Gastroesophageal sphincter (tissue), 3 donors: ENCODE data around the gene EPHB1.

Source experiments
- EP300 ChIP-seq: sonication (generic); formaldehyde crosslinking; IDR thresholded peaks from one replicate; pipeline ENCODE4 v1.6.1; 2017; ENCODE audit warnings: antibody characterized with exemption, mild to moderate bottlenecking
- POLR2AphosphoS5 ChIP-seq: sonication (generic); formaldehyde crosslinking; IDR thresholded peaks from one replicate; pipeline ENCODE4 v1.6.1; 2017; ENCODE audit warnings: antibody characterized with exemption
- TF ChIP-seq, protein P1 (sequence below), 4 experiments: fragments of 200-600 bp in 2 of 4; fragments of 450-650 bp in 2 of 4; sonication (generic) in 1 of 4; IDR thresholded peaks; one replicate each; pipeline ENCODE4 v1.5.1; 2017 to 2019; ENCODE audit warnings: antibody characterized with exemption in 4 of 4, mild to moderate bottlenecking in 2 of 4, moderate library complexity in 2 of 4

DNA sequence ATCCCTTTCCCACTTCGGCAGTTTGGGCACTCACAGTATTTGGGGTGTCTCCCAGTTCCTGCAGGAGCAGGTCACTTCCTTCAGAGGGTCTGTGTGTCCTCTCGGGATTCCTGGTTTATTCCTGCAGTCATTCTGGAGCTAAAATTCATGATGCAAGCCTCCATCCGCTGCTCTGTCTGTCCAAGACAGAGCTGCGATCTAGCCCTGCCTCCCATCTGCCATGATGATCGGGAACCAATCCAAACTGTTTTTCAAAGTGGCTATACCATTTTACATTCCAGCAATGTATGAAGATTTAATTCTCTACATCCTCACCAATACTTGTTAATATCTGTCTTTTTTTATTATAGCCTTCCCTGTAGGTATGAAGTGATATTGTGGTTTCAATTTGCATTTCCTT is 273.0 kb downstream of the EPHB1 start:
- TF ChIP-seq, protein P1, sequence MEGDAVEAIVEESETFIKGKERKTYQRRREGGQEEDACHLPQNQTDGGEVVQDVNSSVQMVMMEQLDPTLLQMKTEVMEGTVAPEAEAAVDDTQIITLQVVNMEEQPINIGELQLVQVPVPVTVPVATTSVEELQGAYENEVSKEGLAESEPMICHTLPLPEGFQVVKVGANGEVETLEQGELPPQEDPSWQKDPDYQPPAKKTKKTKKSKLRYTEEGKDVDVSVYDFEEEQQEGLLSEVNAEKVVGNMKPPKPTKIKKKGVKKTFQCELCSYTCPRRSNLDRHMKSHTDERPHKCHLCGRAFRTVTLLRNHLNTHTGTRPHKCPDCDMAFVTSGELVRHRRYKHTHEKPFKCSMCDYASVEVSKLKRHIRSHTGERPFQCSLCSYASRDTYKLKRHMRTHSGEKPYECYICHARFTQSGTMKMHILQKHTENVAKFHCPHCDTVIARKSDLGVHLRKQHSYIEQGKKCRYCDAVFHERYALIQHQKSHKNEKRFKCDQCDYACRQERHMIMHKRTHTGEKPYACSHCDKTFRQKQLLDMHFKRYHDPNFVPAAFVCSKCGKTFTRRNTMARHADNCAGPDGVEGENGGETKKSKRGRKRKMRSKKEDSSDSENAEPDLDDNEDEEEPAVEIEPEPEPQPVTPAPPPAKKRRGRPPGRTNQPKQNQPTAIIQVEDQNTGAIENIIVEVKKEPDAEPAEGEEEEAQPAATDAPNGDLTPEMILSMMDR (IDR thresholded peaks at IDR 0.05) = no peak
- TF ChIP-seq POLR2AphosphoS5 (no peak), EP300 (no peak)
